Activated naive CD4-positive, alpha-beta T cell treated with anti-CD3 and anti-CD28 coated beads for 36 hours (primary cell): ENCODE data around the gene RNF31. TPM values are rescaled to one million over a fixed set of nuclear protein-coding genes. Genes with fewer than 3 reads are reported as not detected.
A peak's percentile ranks its signal among the peaks of the same experiment; 100 is the strongest.

Source experiments
- CTCF ChIA-PET: fragments of 350-600 bp; sonication (Branson Sonifier 250); formaldehyde crosslinking; loops from one replicate; lab custom pipeline; 2021; ENCODE audit warnings: antibody characterized with exemption; lab: Charles Lee
- DNase-seq: peaks from one replicate; pipeline ENCODE4 v3.0.0-alpha.2; 2020
- H3K27ac Mint-ChIP-seq: one replicate; pipeline ENCODE4 v1.8.0; 2021; ENCODE audit warnings: mild to moderate bottlenecking, mixed read lengths
- H3K27me3 Mint-ChIP-seq: one replicate; pipeline ENCODE4 v1.8.0; 2021; ENCODE audit warnings: low read depth, mixed read lengths
- H3K36me3 Mint-ChIP-seq: one replicate; pipeline ENCODE4 v1.8.0; 2021; ENCODE audit warnings: low read depth, mixed read lengths
- H3K4me1 Mint-ChIP-seq: one replicate; pipeline ENCODE4 v1.8.0; 2021; ENCODE audit warnings: low read depth, mixed read lengths
- H3K4me3 Mint-ChIP-seq: one replicate; pipeline ENCODE4 v1.8.0; 2021; ENCODE audit warnings: mild to moderate bottlenecking, moderate library complexity, mixed read lengths
- H3K9me3 Mint-ChIP-seq: one replicate; pipeline ENCODE4 v1.8.0; 2021; ENCODE audit warnings: mixed read lengths
- intact Hi-C: fragments of 100-400 bp; cut with micrococcal nuclease; formaldehyde crosslinking; loops from one replicate; pipeline ENCODE4 v1.15.1; 2023
- total RNA-seq, 2 experiments: library from RNA; stranded (reverse); gene quantifications; one replicate each; pipeline ENCODE4 v1.2.3, GENCODE V29; 2021

The RNF31 gene
- total RNA-seq, 2 experiments from 2014 or later, result 51.1 to 53.8 TPM

DNA sequence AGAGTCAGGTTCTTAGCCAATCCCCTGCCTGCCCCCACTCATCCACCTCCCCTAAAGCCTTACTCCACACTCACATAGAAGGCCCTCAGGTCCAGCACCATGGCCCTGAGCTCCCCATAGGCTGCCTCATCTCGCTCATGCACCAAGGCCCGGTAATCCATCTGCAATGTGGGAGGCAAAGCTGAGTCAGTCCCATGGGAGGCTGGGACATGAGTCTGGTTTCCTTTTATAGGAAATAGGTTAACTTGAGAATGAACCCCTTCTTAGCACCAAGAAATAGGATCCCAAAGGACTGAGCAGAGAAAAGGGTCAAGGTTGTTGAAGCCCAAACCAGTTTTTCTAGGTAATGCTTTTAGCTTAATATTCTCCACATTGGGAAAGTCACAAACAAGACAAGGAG is 3.8 kb upstream of the RNF31 start:
- Mint-ChIP-seq H3K36me3 (peaks cover 54% of the 10 kb centered on the region), H3K4me3 (no peak overlapping the region), H3K9me3 (no peaks in the 10 kb centered on the region), H3K27ac (peak overlapping the region; percentile 57), H3K4me1 (peaks cover 63% of the 10 kb centered on the region), H3K27me3 (no peaks in the 10 kb centered on the region)
- CTCF ChIA-PET, result interaction anchor here (6.9 kb wide), 1 partner anchor 17 kb away, joined by 63 read pairs; the partner anchor contains the start of gene IRF9
- intact Hi-C loops, result no loop called here
- no peak for DNase-seq

DNA sequence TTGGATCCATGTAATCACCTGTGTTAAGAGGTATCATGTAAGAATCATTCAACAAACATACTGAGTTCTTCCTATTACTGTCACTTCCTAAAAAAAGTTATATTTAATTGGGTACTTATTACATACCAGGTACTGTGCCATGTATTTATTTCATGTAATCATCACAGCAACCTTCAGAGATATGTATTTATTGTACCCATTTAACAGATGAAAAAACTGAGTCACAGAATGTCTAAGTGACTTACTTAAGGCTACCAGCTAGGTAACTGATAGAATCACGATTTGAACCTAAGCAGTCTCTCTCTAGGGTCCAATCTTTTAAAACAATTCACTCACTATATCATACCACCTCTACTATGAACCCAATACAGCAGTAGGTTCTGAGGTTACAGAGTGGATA is 2.8 kb upstream of the RNF31 start:
- H3K27ac Mint-ChIP-seq, result peak overlapping the region; percentile 99
- CTCF ChIA-PET, result interaction anchor here (1.7 to 6.9 kb wide), 2 partner anchors 7 to 16 kb away, joined by 5 to 63 read pairs; partner anchors contain the start of gene IRF9
- H3K4me1 Mint-ChIP-seq, result peaks cover 63% of the 10 kb centered on the region
- no peaks in the 10 kb centered on the region for H3K9me3 Mint-ChIP-seq
- H3K36me3 Mint-ChIP-seq, result peaks cover 51% of the 10 kb centered on the region
- no peak for DNase-seq
- H3K4me3 Mint-ChIP-seq, result no peak overlapping the region
- no peaks in the 10 kb centered on the region for H3K27me3 Mint-ChIP-seq
- intact Hi-C loops, result no loop called here

DNA sequence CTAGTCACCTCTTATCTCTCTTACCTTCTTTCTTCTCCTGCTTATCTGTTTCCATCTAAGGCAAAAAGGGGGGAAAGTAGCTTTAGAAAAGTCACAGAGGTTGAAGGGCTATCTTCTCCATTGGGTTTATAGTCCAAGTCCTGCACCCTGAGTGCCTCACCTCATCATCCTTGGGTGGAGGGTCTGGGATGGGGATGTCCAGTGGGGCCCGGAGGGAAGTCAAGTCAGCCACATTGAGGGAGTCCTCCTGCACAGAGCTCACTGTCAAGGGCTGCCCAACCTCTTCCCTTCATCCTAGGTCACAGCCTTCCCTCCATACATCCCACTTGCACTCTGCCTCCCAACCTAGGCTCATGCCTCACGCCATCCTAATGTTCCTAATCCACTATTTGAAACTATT is 2.1 kb upstream of the RNF31 start:
- peak overlapping the region; percentile 99 for H3K27ac Mint-ChIP-seq
- H3K4me1 Mint-ChIP-seq, result peaks cover 59% of the 10 kb centered on the region
- intact Hi-C loops, result loop anchor here (5.0 kb wide), 1 partner anchor 1053 kb away; no protein-coding TSS in a partner anchor
- peaks cover 52% of the 10 kb centered on the region for H3K36me3 Mint-ChIP-seq
- H3K4me3 Mint-ChIP-seq, result peak overlapping the region; percentile 97
- CTCF ChIA-PET, result interaction anchor here (0.8 to 6.9 kb wide), 5 partner anchors 8 to 54 kb away, joined by 4 to 63 read pairs (median 5); partner anchors contain the start of genes DCAF11, IRF9 and NRL
- no peaks in the 10 kb centered on the region for H3K9me3 Mint-ChIP-seq
- no peaks in the 10 kb centered on the region for H3K27me3 Mint-ChIP-seq
- DNase-seq, result no peak

DNA sequence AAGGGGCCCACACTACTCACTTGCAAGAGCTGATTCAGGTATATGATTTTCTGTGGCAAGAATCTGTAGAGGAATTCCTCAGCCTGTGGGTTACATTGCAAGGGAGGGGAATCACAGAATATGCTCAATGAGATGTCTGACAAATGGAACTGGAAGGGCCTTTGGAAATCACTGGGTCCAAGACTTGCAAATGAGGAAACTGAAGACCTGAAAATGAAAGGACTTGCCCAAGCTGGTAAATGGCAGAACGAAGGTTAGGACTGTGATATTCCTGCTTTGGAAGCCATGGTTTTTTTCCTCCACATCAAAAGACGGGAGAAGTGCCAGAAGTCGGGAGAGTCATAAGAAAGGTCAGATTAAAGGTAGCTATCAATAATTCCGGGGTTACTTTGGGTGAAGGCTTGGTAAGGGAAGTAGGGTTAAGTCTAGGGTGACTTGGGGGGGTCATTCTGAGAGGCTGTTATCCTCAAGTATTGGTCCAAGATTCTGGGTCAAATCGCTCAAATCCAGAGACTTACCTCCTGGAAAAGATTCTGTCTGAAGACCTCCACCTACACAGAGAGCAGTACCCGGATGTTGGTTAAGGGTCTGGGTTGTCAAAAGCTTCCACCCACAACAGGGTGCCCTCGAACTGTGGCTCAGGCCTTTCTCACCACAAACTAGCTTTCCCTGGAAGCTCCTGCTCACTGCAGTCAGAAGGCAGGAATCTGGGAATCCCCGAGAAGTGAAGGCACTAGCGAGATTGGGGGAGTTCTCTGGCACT is 1.4 kb upstream of the RNF31 start:
- Mint-ChIP-seq H3K27ac (peak overlapping the region; percentile 99), H3K4me3 (peak overlapping the region; percentile 97), H3K27me3 (no peaks in the 10 kb centered on the region), H3K4me1 (peaks cover 59% of the 10 kb centered on the region), H3K36me3 (peaks cover 52% of the 10 kb centered on the region), H3K9me3 (no peaks in the 10 kb centered on the region)
- intact Hi-C loops, result loop anchor here (1.0 to 5.0 kb wide), 5 partner anchors 42 to 1054 kb away; partner anchors contain the start of genes DHRS1, IPO4, NOP9 and RABGGTA
- CTCF ChIA-PET, result interaction anchor here (0.7 to 6.9 kb wide), 12 partner anchors 9 to 285 kb away, joined by 3 to 63 read pairs (median 4); partner anchors contain the start of genes DCAF11, IRF9 and NRL
- DNase-seq, result no peak

DNA sequence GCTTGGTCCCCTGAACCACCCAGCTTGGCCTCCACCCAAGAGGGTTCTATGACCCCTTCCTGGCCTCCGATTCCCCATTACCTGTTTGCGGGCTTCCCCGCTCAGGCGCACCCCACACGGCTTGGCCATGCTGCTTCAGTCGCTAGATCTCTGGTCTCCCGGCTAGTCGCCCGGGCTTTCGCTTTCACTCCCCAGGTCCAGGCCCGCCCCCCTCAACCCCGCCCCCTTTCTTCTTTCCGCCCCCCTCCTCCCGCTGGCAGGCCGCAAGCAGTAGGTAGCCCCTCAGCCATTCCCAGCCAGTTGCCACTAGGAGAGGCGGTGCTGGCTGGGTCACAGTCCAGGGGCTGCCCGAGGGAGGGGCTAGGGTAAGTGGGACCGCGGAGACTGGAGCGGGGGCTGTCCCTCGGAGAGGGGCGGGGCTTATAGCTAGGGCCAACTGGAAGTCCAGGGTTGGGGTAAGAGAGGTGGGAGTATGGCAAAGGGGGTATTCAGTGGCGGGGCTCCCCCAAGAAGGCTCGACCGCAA is 783 bp upstream of the RNF31 start, which contains the start of gene PSME2:
TSS of gene PSME2 (minus strand) at position 158 of the 525 bp plus-strand sequence. CDS start at position 129, 29 bp downstream.
- intact Hi-C loops, result loop anchor here (1.0 to 5.0 kb wide), 5 partner anchors 42 to 1054 kb away; partner anchors contain the start of genes DHRS1, IPO4, NOP9 and RABGGTA
- peak; percentile 94 for DNase-seq
- Mint-ChIP-seq H3K27ac (peak within 1 kb of the TSS; percentile 99), H3K4me3 (peak within 1 kb of the TSS; percentile 97), H3K4me1 (peaks cover 59% of the 10 kb centered on the region), H3K36me3 (peaks cover 57% of the 10 kb centered on the region), H3K9me3 (no peaks in the 10 kb centered on the region), H3K27me3 (no peaks in the 10 kb centered on the region)
- CTCF ChIA-PET, result interaction anchor here (0.7 to 6.9 kb wide), 16 partner anchors 9 to 285 kb away, joined by 3 to 63 read pairs (median 4); partner anchors contain the start of genes DCAF11, DHRS1, IRF9 and NOP9

DNA sequence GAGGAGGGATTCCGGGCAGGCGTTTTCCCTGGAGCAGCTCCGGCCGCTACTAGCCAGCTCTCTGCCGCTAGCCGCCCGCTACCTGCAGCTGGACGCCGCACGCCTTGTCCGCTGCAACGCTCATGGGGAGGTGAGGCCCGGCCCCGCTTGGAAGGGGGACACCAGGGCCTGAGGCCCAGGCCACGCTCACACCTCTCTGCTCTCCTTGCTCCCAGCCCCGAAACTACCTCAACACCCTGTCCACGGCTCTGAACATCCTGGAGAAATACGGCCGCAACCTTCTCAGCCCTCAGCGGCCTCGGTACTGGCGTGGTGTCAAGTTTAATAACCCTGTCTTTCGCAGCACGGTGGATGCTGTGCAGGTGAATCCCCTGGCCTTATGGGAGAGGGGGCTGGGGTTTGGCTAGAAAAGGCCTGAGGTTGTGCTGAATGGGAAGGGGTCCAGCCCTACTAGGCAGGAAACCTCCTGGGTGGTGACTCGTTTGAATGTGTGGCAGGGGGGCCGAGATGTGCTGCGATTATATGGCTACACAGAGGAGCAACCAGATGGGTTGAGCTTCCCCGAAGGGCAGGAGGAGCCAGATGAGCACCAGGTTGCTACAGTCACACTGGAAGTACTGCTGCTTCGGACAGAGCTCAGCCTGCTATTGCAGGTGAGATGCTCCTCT is 597 bp downstream of the RNF31 start:
- H3K27me3 Mint-ChIP-seq, result no peaks in the 10 kb centered on the region
- H3K9me3 Mint-ChIP-seq, result no peaks in the 10 kb centered on the region
- CTCF ChIA-PET, result interaction anchor here (1.1 to 6.9 kb wide), 7 partner anchors 10 to 149 kb away, joined by 3 to 63 read pairs (median 7); partner anchors contain the start of genes DCAF11, IPO4, IRF9 and NRL
- H3K4me1 Mint-ChIP-seq, result peaks cover 50% of the 10 kb centered on the region
- H3K4me3 Mint-ChIP-seq, result peak overlapping the region; percentile 97
- intact Hi-C loops, result loop anchor here (1.0 to 5.0 kb wide), 11 partner anchors 12 to 1056 kb away; partner anchors contain the start of genes CHMP4A, DCAF11, DHRS1 and GMPR2
- H3K36me3 Mint-ChIP-seq, result peaks cover 57% of the 10 kb centered on the region
- no peak for DNase-seq
- peak overlapping the region; percentile 59 for H3K27ac Mint-ChIP-seq

DNA sequence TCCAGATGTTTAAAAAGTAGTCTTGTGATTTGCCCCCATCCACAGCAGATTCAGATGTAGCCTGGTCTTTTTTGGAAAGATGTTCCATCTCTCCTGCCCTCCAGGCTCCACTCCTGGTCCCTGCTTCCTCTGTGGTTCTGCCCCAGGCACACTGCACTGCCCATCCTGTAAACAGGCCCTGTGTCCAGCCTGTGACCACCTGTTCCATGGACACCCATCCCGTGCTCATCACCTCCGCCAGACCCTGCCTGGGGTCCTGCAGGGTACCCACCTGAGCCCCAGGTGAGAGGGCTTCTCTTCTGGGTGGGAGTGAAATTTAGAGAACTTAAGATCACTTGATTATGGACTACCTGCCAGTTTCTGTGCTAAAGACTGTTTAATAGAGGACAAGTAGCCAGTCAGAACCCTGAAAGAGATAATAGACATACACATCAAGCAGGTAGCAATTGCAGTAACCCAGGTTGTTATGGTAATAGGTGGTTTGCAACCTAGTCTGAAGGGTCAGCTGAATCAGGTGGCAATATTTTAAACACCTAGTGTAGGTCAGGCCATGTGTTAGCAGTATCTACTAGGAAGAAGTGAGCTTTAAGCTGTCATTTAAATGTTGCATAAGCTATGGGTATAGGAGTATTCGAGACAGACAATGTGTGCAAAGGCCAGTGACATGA is 2.1 kb downstream of the RNF31 start:
- intact Hi-C loops, result loop anchor here (5.0 kb wide), 1 partner anchor 1057 kb away; no protein-coding TSS in a partner anchor
- Mint-ChIP-seq H3K27ac (peak overlapping the region; percentile 0), H3K27me3 (no peaks in the 10 kb centered on the region), H3K4me1 (peaks cover 36% of the 10 kb centered on the region), H3K9me3 (no peaks in the 10 kb centered on the region), H3K4me3 (peak overlapping the region; percentile 40), H3K36me3 (peaks cover 51% of the 10 kb centered on the region)
- no peak for DNase-seq
- CTCF ChIA-PET, result interaction anchor here (0.9 to 6.9 kb wide), 3 partner anchors 11 to 93 kb away, joined by 3 to 63 read pairs (median 23); partner anchors contain the start of genes IRF9 and TINF2

DNA sequence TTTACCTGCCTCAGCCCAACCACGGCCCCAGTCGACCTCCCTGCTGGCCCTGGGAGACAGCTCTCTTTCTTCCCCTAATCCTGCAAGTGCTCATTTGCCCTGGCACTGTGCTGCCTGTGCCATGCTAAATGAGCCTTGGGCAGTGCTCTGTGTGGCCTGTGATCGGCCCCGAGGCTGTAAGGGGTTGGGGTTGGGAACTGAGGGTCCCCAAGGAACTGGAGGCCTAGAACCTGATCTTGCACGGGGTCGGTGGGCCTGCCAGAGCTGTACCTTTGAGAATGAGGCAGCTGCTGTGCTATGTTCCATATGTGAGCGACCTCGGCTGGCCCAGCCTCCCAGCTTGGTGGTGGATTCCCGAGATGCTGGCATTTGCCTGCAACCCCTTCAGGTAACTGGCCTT is 2.8 kb downstream of the RNF31 start:
- no peak overlapping the region for H3K4me3 Mint-ChIP-seq
- intact Hi-C loops, result no loop called here
- H3K27me3 Mint-ChIP-seq, result no peaks in the 10 kb centered on the region
- H3K27ac Mint-ChIP-seq, result no peak overlapping the region
- DNase-seq, result no peak
- H3K9me3 Mint-ChIP-seq, result no peaks in the 10 kb centered on the region
- peaks cover 53% of the 10 kb centered on the region for H3K36me3 Mint-ChIP-seq
- CTCF ChIA-PET, result interaction anchor here (0.9 to 4.5 kb wide), 2 partner anchors 11 to 92 kb away, joined by 3 to 23 read pairs; partner anchors contain the start of genes IRF9 and TINF2
- peaks cover 30% of the 10 kb centered on the region for H3K4me1 Mint-ChIP-seq

DNA sequence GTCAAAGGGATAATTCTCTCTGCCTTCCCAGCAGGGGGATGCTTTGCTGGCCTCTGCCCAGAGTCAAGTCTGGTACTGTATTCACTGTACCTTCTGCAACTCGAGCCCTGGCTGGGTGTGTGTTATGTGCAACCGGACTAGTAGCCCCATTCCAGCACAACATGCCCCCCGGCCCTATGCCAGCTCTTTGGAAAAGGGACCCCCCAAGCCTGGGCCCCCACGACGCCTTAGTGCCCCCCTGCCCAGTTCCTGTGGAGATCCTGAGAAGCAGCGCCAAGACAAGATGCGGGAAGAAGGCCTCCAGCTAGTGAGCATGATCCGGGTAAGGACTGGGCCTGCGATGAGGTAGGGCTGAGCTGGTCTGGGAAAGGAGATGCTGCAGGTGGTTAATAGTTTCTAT is 3.3 kb downstream of the RNF31 start:
- intact Hi-C loops, result no loop called here
- DNase-seq, result no peak
- Mint-ChIP-seq H3K27me3 (no peaks in the 10 kb centered on the region), H3K36me3 (peaks cover 51% of the 10 kb centered on the region), H3K9me3 (no peaks in the 10 kb centered on the region), H3K27ac (no peak overlapping the region), H3K4me1 (peaks cover 25% of the 10 kb centered on the region), H3K4me3 (no peak overlapping the region)
- CTCF ChIA-PET, result interaction anchor here (0.6 to 4.5 kb wide), 2 partner anchors 11 to 157 kb away, joined by 3 to 23 read pairs; partner anchors contain the start of gene IRF9

DNA sequence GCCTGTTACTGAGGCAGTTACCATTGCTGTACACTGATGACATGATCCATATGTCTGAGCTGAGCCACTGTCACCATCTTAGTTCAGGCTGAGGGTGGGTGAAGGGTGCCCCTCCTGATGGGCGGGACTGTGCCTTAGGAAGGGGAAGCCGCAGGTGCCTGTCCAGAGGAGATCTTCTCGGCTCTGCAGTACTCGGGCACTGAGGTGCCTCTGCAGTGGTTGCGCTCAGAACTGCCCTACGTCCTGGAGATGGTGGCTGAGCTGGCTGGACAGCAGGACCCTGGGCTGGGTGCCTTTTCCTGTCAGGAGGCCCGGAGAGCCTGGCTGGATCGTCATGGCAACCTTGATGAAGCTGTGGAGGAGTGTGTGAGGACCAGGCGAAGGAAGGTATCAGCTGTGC is 3.7 kb downstream of the RNF31 start:
- no peaks in the 10 kb centered on the region for H3K9me3 Mint-ChIP-seq
- H3K27me3 Mint-ChIP-seq, result no peaks in the 10 kb centered on the region
- no peak for DNase-seq
- intact Hi-C loops, result no loop called here
- H3K36me3 Mint-ChIP-seq, result peaks cover 51% of the 10 kb centered on the region
- no peak overlapping the region for H3K27ac Mint-ChIP-seq
- CTCF ChIA-PET, result interaction anchor here (0.6 to 4.5 kb wide), 4 partner anchors 11 to 156 kb away, joined by 3 to 23 read pairs (median 4); partner anchors contain the start of gene IRF9
- H3K4me3 Mint-ChIP-seq, result no peak overlapping the region
- H3K4me1 Mint-ChIP-seq, result peaks cover 21% of the 10 kb centered on the region
